SU-DHL-6 (cell line): Measurements from ENCODE around the gene B3GLCT.

ENCODE experiments used
- H2AFZ ChIP-seq: fragments of 200-600 bp; sonication (generic); 2 replicates; pipeline ENCODE4 v1.6.1; 2014; ENCODE audit warnings: low read depth, mild to moderate bottlenecking, moderate library complexity, mixed read lengths, antibody characterized with exemption, low read length; ENCODE audit not compliant: severe bottlenecking
- H3F3A ChIP-seq: fragments of 200-600 bp; shearing (Covaris generic); 2 replicates; pipeline ENCODE4 v1.6.0; 2016; ENCODE audit warnings: antibody characterized with exemption, mild to moderate bottlenecking; ENCODE audit not compliant: insufficient read depth
- H3K27ac ChIP-seq: fragments of 200-600 bp; sonication (generic); 2 replicates; pipeline ENCODE4 v1.5.1; 2016; ENCODE audit warnings: low read depth, mild to moderate bottlenecking, low read length, moderate library complexity, mixed read lengths
- H3K27me3 ChIP-seq: fragments of 200-600 bp; sonication (generic), shearing (Covaris generic); 2 replicates; pipeline ENCODE4 v1.6.0; 2014; ENCODE audit warnings: mild to moderate bottlenecking, low read length
- H3K36me3 ChIP-seq: fragments of 200-600 bp; sonication (generic); 2 replicates; pipeline ENCODE4 v1.6.1; 2014; ENCODE audit warnings: mild to moderate bottlenecking, low read length, mixed read lengths
- H3K4me2 ChIP-seq: fragments of 300-600, 200-600 bp; shearing (Covaris generic), sonication (generic); 2 replicates; pipeline ENCODE4 v1.6.0; 2014; ENCODE audit warnings: low read length, low read depth, mild to moderate bottlenecking; ENCODE audit not compliant: poor library complexity, severe bottlenecking
- H3K4me3 ChIP-seq: fragments of 200-600 bp; sonication (generic); 2 replicates; pipeline ENCODE4 v1.5.1; 2014; ENCODE audit warnings: antibody characterized with exemption, low read length, mild to moderate bottlenecking, mixed read lengths; ENCODE audit not compliant: insufficient read depth, poor library complexity, severe bottlenecking
- H3K79me2 ChIP-seq: fragments of 200-600 bp; sonication (generic); 2 replicates; pipeline ENCODE4 v1.6.1; 2014; ENCODE audit warnings: mild to moderate bottlenecking, low read length, moderate library complexity; ENCODE audit not compliant: insufficient read depth
- H3K9ac ChIP-seq: fragments of 200-600 bp; sonication (generic); 2 replicates; pipeline ENCODE4 v1.7.0; 2014; ENCODE audit warnings: mild to moderate bottlenecking, low read length
- H3K9me2 ChIP-seq: fragments of 200-600 bp; sonication (generic); replicated peaks from 2 replicates; pipeline ENCODE4 v1.6.1; 2014; ENCODE audit warnings: low read length; ENCODE audit not compliant: insufficient read depth
- H3K9me3 ChIP-seq: fragments of 200-600 bp; sonication (generic); 2 replicates; pipeline ENCODE4 v1.6.1; 2014; ENCODE audit warnings: low read length, mixed read lengths; ENCODE audit not compliant: insufficient read depth
- H4K20me1 ChIP-seq: fragments of 200-600 bp; sonication (generic); 2 replicates; pipeline ENCODE4 v1.6.1; 2014; ENCODE audit warnings: low read depth, mild to moderate bottlenecking, antibody characterized with exemption, low read length, moderate library complexity, mixed read lengths
- EZH2phosphoT487 ChIP-seq: fragments of 200-600 bp; sonication (generic), shearing (Covaris generic); conservative IDR thresholded peaks from 2 replicates; pipeline ENCODE4 v1.6.1; 2018; ENCODE audit warnings: mild to moderate bottlenecking, antibody characterized with exemption, low read length, moderate library complexity, mixed read lengths
- TF ChIP-seq, protein P1 (sequence below): fragments of 200-600 bp; sonication (generic); IDR thresholded peaks from one replicate; pipeline ENCODE4 v1.5.1; 2017; ENCODE audit warnings: antibody characterized with exemption, mild to moderate bottlenecking, low read length, moderate library complexity; ENCODE audit not compliant: insufficient read depth, poor library complexity, severe bottlenecking

Gene B3GLCT

DNA sequence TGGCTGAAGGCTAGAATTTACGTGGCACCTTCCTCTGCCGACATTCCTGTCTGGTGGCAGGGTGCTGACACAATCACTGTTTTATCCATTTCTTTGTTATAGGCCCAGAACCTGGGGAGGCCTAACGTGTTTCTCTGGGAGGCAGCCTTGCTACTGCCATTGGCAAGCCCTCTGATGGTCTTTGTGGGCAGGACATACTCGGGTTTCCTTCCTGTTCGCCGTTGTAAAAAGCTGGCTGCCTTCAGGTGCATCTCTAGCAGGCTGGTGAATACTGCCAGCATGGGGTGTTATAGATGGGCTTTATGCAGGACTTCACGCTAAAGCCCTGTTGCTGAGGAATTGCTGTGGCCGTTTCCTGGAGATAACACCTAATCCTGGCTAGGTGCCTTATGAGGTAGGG is 28.1 kb downstream of the B3GLCT start:
- H3K36me3 ChIP-seq = no peaks in the 10 kb centered on the region
- TF ChIP-seq, protein P1, sequence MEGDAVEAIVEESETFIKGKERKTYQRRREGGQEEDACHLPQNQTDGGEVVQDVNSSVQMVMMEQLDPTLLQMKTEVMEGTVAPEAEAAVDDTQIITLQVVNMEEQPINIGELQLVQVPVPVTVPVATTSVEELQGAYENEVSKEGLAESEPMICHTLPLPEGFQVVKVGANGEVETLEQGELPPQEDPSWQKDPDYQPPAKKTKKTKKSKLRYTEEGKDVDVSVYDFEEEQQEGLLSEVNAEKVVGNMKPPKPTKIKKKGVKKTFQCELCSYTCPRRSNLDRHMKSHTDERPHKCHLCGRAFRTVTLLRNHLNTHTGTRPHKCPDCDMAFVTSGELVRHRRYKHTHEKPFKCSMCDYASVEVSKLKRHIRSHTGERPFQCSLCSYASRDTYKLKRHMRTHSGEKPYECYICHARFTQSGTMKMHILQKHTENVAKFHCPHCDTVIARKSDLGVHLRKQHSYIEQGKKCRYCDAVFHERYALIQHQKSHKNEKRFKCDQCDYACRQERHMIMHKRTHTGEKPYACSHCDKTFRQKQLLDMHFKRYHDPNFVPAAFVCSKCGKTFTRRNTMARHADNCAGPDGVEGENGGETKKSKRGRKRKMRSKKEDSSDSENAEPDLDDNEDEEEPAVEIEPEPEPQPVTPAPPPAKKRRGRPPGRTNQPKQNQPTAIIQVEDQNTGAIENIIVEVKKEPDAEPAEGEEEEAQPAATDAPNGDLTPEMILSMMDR = no peak
- TF ChIP-seq EZH2phosphoT487 = no peak
- H2AFZ ChIP-seq = no peak overlapping the region
- H3F3A ChIP-seq = no peaks in the 10 kb centered on the region
- no peaks in the 10 kb centered on the region for H3K9me3 ChIP-seq
- H3K9ac ChIP-seq = no peak overlapping the region
- H3K79me2 ChIP-seq = no peaks in the 10 kb centered on the region
- no peaks in the 10 kb centered on the region for H4K20me1 ChIP-seq
- no peaks in the 10 kb centered on the region for H3K27me3 ChIP-seq
- H3K27ac ChIP-seq = no peak overlapping the region
- H3K4me2 ChIP-seq = no peak overlapping the region
- no peaks in the 10 kb centered on the region for H3K9me2 ChIP-seq
- no peak overlapping the region for H3K4me3 ChIP-seq

DNA sequence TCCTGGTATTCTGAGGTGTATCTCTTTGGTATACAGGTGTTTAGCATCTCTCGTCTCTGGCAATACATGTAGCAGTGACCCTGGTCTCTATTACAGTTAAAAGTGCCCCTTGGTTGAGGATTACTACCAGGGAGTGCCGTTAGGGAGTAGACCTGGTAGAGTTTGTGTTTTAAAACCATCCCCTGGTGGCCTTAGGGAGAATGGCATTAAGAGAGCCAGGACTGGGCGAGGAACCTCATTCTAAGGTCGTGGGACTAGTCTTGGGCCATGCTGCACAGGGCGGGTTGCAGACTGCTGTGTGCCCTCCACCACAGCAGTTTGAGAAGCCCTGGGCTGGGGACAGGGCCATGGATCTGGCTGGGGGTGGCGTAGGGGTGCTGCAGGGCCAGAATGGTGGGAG is 35.0 kb downstream of the B3GLCT start:
- Histone ChIP-seq H3K9me3 (no peaks in the 10 kb centered on the region), H3K4me3 (no peak overlapping the region), H4K20me1 (no peaks in the 10 kb centered on the region), H3K79me2 (no peaks in the 10 kb centered on the region), H3K4me2 (no peak overlapping the region), H2AFZ (no peak overlapping the region), H3K27me3 (no peaks in the 10 kb centered on the region), H3K36me3 (no peaks in the 10 kb centered on the region), H3K9me2 (no peaks in the 10 kb centered on the region), H3K9ac (no peak overlapping the region), H3F3A (peaks cover 8% of the 10 kb centered on the region; the same call in 1 of the 2 replicates), H3K27ac (no peak overlapping the region)
- no peak for TF ChIP-seq EZH2phosphoT487
- TF ChIP-seq, protein P1 = no peak

DNA sequence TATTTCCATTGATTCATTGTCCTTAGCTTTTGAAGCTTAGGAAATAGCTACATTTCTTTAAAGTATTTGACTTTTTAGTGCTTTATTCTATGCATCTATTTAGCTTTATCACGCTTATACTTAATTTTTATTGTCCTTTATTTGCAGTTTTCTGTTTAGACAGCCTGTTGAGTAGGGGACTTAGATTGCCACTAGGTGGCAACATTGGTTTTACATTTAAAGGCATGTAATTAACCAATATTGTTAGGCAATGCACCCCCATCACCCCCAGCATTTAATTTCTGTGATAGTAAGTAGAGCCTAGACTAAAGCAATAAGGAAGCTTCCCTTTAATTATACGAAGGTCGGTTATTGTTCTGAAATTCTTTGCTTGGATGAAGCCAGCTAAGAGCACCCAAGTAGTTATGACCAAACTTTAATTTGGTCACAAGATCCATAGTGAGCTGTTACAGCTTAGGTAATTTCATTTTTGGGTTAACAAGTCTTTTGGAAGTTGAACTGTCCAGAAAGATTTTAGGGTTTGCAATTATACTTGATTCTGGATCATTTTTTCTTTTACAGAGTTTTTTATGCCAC is 36.5 kb downstream of the B3GLCT start:
- H3K9me2 ChIP-seq = no peaks in the 10 kb centered on the region
- H3K79me2 ChIP-seq = no peaks in the 10 kb centered on the region
- no peak overlapping the region for H3K4me3 ChIP-seq
- H3K36me3 ChIP-seq = no peaks in the 10 kb centered on the region
- no peaks in the 10 kb centered on the region for H4K20me1 ChIP-seq
- no peaks in the 10 kb centered on the region for H3K27me3 ChIP-seq
- no peak for TF ChIP-seq EZH2phosphoT487
- TF ChIP-seq, protein P1 = peak; percentile 87
- no peaks in the 10 kb centered on the region for H3K9me3 ChIP-seq
- peaks cover 8% of the 10 kb centered on the region; the same call in 1 of the 2 replicates for H3F3A ChIP-seq
- H3K27ac ChIP-seq = 0 out of 2 replicates have a peak overlapping the region, but pooled peaks have one; percentile 1
- no peak overlapping the region for H3K9ac ChIP-seq
- no peak overlapping the region for H2AFZ ChIP-seq
- peak overlapping the region; percentile 18 for H3K4me2 ChIP-seq
